NCI-H510A treated with DMSO at 0.1 percent for 48 hours (cell line): ENCODE data around the gene PPP4R4.
"Not testable (repeated sequence)": the region's sequence is repeated elsewhere in the genome, so short reads cannot be mapped to it uniquely, and the experiment has no call there.

ENCODE experiments used
- DNase-seq: peaks from one replicate; lab custom pipeline; 2025; lab: John Stamatoyannopoulos, UW

Gene PPP4R4

DNA sequence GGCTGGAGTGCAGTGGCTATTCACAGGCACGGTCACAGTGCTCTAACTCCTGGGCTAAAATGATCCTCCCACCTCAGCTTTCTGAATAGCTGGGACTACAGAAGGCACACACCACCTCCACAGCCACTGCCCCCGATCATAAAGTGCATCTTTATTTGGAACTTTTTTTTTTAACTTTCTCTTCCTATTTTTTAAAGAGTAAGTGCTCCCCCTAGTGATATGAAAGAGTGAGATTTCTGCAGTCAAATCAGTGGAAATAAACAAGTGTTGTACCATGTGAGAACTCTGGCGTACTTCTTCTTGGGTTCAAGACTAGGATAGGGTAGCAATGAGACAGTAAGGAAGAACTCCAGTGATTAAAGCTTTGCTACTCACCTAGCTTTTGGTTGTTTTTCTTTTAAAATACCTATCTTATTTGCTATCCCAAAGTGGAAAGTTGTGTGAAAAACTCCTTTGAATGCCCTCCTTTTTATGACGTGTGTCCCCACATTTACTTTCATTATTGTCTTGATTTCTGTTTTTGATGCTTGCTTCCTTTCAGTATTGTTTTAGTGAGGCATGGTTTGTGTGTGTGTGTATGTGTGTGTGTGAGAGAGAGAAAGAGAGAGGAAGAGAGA lies 6.6 kb downstream of the PPP4R4 start:
- DNase-seq = peak; percentile 46

DNA sequence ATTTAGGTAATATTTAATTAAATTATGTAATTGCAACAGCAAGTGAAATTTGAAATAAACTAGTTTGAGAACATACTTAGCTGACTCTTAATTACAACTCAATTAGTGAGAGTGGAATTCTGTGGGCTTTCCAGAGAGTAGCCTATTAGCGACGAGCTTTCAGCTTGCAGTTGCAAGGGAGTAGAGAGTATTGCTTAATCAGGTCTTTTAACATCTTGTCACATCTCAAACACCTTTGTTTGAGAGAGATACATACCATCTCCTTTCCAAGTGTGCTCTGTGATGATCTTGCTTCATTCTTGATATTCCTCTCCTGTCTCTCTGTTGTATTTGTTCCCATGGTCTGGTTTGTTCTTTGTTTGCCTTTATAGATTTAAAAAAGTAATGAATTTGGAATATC lies 7.7 kb downstream of the PPP4R4 start:
- no peak for DNase-seq

DNA sequence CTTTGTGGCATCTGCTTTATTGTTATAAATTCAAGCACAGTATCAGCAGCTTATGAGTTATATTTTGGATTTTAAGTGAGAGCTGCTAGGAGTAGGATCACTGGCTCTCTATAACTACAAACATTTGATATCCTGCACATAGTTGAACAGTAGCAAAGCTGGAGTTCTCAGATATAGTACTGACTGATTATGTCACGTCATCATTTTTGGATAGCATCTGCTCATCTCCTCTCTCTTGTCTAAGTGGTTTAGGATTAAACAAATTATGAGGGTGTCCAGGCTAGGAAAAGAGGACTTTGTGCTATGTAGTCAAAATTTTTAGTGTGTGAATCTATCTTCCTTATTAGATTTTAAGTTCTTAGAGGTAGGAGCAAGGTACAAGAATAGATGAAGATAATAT lies 18.4 kb downstream of the PPP4R4 start:
- DNase-seq = no peak

DNA sequence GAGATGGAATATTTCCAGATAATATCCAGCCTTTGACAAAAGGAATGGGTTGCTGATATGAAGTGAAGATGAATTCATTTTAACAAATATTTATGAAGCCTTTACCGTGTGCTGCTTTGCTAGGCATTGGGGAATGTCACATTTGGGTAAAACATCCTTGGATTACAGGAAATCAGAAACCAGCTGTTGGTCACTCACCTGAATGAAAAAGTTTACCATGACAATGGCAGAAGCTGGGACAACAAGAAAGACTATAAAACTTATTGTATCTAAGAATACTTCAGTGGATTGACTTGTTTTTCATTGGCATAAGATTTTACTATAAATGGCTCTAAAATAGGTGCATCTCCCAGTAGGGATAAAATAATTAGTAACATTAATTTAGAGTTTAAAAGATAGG lies 19.7 kb downstream of the PPP4R4 start:
- DNase-seq = no peak

DNA sequence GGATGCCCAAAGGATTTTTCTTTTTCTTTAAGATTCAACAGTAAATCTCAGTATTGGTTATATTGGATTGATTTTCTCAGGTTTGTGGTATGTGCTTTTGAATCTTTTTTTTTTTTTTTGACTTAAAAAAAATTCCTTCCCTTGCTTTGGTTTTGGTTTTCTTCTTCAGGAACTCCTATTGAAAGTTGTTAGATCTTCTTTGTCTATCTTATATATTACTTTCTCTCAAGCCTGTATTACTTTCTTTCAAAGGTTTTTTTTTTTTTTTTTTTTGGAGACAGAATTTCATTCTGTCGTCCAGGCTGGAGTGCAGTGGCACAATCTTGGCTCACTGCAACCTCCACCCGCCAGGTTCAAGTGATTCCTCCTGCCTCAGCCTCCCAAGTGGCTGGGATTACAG lies 21.9 kb downstream of the PPP4R4 start:
- DNase-seq = no peak

DNA sequence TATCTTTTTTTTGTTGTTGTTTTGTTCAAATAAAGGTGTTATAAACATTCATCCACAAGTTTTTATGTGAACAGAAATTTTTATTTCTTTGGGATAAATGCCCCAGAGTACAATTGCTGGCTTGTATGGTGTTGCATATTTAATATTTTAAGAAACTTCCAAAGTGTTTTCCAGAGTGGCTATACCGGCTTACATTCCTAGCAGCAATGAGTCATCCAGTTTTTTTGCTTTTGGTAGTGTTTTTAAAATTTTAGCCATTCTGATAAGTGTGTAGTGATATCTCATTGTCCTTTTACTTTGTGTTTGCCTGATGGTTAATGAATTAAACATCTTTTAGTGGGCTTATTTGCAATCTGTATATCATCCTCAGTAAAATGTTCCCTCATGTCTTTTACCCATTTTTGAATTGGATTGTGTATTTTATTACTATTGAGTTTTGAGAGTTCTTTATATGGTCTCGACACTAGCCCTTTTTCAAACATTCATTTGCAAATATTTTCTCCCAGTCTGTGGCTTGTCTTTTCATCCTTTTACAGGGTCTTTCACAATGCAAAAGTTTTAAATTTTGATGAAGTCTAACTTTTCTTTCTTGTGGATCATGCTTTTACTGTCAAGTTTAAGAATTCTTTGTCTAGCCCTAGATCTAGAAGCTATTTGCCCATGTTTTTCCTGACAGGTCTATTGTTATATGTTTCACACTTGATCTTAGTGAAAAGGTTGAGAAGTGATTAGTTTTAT lies 29.5 kb downstream of the PPP4R4 start:
- DNase-seq = no peak

DNA sequence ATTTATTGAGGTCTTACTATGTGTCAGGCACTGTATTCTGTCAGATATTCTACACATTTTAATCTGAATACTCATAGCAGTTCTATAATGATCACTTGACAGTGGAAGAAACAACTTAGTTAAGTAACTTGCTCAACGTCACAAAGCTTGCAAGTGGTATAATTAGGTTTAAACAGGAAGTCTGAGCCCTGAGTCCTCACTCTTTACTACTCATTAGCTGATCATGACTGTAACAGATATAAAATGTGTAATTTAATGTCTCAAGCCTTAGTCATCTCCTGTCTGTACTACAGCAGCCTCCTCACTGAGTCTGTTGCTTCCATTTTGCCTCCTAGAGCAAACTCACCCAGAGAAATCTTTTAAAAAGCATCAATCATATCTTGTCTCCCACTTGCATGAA lies 38.9 kb downstream of the PPP4R4 start:
- no peak for DNase-seq

DNA sequence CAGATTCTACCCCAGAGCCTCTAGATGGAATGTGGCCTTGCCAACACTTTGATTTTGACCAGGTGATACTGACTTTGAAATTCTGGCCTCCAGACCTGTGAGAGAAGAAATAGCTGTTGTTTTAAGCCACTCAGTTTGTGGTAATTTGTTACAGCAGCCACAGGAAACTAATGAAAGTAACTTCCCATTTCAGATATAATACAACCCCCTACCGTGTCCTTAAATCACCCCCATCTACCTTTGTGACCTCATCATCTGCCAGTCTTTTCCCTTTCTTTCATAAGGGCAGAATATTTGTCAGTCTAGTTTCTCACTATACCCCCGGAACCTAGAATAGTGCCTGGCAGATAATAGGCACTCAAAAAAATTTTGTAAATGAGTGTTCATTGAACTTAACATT lies 39.6 kb downstream of the PPP4R4 start:
- no peak for DNase-seq

DNA sequence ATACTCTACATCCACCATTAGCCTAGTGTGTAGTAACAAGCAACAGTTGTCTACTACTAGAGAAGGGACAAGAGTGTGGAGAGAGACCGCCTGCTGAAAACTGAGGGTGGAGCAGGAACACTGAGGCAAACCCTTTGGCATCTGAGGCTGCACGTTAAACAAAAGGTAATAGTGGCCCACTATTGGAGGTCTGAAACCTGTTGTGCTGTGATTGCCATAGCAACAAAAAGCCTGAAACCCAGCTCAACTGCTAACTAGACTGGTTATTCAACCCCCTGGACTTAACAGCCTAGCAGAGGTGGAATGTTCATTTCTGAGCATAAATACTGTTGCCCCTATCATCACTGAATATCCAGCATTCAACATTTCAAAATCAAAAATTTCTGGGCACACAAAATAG lies 43.0 kb downstream of the PPP4R4 start:
- no peak for DNase-seq

DNA sequence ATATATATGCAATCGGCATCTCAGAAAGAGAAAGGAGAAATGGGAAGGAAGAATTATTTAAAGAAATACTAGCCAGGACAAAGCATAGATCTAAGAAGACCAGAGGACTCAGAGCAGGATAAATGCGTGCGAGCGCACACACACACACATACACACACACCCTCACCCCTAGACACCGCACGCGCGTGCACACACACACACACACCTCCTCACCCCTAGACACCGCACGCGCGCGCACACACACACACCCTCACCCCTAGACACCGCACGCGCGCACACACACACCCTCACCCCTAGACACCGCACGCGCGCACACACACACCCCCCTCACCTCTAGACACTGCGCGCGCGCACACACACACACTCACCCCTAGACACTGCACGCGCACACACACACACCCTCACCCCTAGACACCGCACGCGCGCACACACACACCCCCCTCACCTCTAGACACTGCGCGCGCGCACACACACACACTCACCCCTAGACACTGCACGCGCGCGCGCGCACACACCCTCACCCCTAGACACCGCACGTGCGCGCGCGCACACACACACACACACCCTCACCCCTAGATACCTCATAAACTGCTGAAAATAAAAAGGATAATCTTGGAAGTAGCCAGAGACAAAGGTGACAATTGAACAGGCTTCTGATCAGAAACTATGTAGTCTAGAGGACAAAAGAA lies 44.2 kb downstream of the PPP4R4 start:
- not testable (repeated sequence) for DNase-seq

DNA sequence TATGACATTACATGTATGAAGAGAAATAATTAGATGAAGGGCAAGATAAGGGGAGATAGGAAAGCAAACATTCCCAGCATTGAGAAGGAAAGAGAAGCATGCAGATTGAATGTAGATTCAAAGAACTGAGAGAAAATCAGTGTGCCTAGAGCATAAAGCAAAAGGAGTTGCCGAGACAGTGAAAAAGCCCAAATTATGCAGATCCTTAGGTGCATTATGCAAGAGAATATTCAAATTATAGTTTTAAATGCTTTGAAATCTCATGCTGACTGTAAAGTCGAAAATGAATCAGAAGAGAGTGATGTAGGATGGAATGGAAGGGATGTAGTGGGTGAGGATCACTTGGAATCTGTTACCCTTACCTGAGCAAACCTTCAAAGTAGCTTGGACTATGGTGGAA lies 49.9 kb downstream of the PPP4R4 start:
- DNase-seq = no peak

DNA sequence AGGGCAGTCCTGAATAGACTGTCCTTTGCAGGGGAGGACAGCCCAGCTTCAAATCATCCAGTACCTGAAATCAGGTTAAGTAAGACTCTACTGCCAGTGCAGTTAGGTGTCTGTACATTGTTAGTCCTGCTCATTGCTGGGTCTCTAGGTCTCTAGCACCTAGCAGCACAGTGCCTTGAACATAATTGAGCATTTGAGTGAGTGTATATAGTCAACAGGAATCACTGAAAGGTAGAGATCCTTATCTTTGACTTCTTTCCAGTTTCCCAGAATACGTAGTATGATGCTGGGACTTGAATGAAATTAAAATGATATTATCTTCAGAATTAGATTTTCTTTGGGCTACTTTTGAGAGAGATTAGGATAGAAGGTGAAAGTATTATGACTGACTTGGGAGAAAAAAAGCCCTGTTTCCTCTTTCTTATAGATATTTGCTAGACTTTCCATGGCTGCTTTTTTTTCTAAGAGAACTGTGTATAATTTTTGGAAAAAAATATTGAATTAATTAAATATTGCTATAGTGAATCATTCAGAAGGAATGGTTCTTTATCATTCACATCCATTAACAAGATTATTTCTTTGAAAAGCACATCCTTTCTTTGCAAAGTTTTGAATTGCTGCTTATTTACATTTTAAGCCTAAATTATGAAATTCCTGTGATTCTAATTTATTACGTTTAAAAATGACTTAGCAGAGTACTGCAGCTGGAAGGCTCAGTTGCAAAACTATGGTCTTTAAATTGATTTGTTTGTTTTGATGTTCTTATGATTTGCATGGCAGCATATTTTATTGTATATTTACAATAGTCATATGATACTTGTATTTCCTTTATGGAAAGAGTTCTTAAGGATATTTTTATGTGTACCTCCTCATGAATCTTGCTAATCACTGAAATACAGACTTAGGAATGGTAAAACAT lies 51.6 kb downstream of the PPP4R4 start:
- no peak for DNase-seq

DNA sequence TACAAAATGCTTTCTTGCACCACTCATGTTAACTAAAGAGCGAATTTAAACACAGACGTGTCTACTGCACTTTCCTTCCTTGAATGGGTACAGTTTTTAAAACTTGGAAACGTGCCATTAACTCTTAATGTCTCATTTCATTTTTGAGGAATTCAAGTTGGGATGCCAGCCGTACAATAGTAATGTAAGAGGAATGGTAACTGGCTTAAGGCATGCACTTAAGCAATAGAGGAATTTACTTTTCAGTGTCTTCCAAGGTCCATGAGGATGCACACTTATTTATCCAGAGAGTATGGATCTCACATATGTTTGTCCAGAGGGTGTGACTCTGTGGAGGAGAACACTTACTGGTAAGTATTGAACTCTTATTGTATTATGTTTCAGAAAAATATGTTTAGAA lies 52.9 kb downstream of the PPP4R4 start:
- no peak for DNase-seq

DNA sequence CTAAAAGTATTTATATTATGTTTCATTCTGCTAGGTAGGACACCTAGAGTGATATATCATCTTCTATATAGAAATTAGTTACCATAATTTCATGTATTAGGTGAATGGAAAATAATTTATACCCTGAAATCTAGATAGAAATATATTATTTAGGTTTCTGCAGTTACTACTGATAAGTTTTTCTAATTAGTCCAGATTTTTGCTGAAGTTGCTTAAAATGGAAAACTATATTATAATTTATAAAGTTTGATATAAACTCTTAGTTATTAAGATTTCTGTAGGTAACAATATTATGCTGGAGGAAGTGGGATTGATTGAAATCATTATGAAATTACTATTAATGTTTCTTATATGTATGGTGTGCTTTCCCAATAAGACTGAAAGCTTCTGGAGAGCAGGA lies 62.9 kb downstream of the PPP4R4 start:
- no peak for DNase-seq

DNA sequence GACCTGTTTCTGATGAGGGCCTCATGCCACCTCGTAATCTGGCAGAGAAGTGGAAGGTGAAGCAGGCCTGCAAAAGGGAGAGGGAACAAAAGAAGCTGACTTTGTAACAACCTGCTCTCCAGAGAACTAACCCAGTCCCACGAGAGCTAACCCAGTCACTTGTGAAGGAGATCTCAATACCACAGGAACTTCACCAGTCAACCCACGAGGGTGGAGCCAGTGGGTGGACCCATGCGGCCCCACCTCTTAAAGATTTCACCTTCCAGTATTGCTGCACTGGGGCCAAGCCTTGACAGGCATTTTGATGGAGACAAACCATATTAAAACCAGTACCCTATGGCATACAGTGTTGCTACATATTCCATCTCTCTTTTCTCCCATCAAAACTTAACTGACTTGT lies 63.9 kb downstream of the PPP4R4 start:
- no peak for DNase-seq

DNA sequence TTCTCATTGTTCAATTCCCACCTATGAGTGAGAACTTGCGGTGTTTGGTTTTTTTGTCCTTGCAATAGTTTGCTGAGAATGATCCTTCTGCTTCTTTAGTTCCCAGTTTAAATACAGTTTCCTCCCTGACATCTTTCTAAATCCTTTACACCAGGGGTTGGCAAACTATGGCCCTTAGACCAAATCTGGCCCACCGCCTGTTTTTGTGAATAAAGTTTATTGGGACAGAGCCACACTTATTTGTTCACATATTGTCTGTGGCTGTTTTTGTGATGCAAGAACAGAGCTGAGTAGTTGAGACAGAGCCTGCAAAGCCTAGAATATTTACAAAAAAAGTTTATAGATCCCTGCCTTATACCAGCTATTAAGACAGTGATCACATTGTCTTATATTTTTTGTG lies 65.3 kb downstream of the PPP4R4 start:
- DNase-seq = no peak

DNA sequence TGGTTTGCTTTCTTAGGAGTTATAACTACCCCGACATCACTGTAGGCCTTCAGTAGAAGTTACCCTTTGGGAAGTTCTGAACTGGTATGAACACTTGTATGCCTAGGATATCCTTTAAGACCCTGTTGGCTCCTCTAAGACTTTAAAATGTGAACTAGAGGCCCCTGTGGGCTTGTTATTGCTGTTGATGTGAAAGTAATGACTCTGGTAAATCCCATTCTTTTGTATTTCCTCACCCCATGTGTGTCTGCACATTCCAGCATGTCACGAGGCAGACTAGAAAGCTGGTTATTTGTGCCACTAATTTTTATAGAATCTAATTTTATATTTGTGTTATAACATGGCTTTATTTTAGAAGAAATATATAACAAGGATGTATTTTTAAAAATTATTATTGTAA lies 70.1 kb downstream of the PPP4R4 start:
- DNase-seq = no peak

DNA sequence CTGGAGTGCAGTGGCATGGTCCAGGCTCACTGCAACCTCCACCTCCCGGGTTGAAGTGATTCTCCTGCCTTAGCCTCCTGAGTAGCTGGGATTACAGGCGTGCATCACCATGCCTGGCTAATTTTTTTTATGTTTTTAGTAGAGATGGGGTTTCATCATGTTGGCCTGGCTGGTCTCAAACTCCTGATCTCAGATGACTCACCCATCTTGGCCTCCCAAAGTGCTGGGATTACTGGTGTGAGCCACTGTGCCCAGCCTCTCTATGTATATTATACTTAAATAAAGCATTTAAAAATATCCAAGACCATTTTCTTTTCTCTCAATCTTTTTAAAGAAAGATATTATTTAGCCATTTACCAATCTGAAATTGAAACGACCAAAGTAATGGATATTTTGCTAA lies 90.1 kb downstream of the PPP4R4 start:
- not testable (repeated sequence) for DNase-seq

DNA sequence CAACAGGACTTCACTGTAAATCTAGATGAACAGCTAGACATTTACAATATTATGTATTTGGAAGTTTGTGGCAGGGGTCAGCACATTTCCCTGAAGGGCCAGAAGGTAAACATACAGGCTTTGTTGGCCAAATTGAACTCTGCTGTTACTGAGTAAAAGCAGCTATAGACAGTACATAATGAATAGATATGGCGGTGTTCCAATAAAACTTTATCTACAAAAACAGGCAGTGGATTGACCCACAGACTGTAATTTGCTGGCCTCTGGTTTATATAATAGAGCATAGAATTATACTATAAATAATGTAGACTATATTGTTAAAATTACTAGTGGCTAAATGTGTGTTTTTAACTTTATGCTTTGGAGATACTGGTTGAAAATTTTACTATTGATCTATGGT lies 93.2 kb downstream of the PPP4R4 start:
- DNase-seq = no peak

DNA sequence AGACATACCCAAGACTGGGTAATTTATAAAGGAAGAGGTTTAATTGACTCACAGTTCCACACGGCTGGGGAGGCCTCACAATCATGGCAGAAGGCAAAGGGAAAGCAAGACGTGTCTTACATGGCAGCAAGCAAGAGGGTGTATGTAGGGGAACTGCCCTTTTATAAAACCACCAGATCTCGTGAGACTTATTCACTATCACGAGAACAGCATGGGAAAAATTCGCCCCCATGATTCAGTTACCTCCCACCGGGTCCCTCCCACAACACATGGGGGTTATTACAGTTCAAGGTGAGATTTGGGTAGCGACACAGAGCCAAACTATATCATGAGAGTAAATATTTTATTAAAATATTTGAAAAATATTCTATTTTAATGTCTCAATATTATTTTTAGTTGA lies 94.5 kb downstream of the PPP4R4 start:
- DNase-seq = not testable (repeated sequence)

DNA sequence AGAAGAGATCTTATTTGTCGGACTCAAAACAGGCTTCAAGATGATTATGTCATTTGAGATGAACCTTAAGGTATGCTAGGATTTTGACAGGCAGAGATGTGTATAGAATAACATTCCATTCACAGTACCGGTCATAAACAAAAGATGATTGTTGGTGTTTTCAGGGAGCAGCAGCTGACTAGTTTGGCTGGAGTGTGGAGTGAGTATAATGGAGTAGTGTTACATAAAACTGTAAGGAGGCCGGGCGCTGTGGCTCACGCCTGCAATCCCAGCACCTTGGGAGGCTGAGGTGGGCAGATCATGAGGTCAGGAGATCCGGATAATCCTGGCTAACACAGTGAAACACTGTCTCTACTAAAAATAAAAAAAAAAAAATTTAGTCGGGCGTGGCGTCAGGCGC lies 95.0 kb downstream of the PPP4R4 start:
- DNase-seq = no peak

DNA sequence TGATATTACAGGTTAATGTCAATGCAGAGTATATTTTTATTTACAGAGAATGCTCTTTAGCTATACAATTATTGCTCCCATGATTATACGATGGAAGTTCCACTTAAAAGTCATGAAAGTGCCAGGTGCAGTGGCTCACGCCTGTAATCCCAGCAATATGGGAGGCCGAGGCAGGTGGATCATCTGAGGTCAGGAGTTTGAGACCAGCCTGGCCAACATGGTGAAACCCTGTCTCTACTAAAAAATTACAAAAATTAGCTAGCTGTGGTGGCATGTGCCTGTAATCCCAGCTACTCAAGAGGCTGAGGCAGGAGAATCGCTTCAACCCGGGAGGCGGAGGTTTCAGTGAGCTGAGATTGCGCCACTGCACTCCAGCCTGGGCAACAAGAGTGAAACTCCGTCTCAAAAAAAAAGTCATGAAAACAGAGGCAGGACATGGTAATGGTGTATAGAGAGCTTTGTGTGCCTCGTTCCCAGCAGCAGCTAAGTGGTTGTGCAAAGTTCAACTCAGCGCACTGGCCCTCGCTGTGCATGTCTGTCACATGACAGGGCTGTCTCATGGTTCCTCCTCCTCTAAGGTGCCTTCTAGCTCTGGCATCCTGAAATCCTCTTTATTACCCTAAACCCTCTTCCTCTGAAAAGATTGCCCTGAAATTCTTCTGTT lies 102.9 kb downstream of the PPP4R4 start:
- DNase-seq = not testable (repeated sequence)
